HG02852 (cell line): ENCODE results near the gene AGBL1.
"Not testable (repeated sequence)": the region's sequence is repeated elsewhere in the genome, so short reads cannot be mapped to it uniquely, and the experiment has no call there.

Experiments
- ATAC-seq: cut with Tn5 transposase; IDR thresholded peaks from one replicate; pipeline ENCODE4 v1.9.1; 2021; ENCODE audit warnings: mild to moderate bottlenecking, moderate library complexity; ENCODE audit not compliant: unreplicated experiment

Gene AGBL1

DNA sequence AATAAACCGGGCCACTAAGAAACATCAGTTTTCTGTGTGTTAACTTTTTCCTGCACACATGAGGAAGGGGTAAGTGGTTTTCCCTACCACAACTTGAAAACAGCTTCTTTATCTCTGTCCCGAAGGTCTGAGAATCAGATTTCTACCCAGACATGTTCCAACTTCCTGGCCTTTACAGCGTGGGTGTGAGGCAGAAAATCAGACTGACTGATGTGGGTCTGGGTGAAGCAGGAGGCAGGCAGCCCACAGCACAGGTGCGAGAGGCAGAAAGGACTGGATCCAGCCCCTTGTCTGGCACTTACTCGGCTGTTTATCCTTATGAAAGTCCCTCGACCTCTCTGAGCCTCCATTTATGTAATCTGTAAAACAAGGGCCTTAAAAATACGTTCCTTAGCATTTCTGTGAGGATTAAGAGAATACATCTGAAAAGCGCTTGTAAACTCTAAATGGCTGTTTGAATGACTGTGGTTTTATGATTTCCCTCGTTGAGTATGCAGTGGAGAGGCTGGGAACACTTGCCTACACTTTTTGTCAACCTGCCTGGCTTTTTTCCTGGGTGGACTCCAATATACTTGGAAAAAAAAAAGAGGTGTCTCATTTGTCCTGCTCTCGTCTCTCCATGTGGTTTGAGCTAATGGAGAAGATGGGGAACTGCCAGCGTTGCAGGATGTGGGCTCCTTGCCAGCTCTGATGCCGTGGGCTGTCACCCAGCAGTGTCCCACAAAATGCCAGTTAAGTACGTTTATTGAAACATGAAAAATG, 3.1 kb downstream of the AGBL1 start:
- ATAC-seq, result no peak

- ATAC-seq, result no peak
These were observed 8.1 kb downstream of the AGBL1 start for GRCh38 chr15:86087808-86088207.

GRCh38 chr15:86089422-86089821, 9.8 kb downstream of the AGBL1 start:
- ATAC-seq, result no peak

GRCh38 chr15:86101818-86102217, 22.1 kb downstream of the AGBL1 start:
- ATAC-seq, result no peak

- no peak for ATAC-seq
These were observed 24.2 kb downstream of the AGBL1 start for GRCh38 chr15:86103825-86104224.

DNA sequence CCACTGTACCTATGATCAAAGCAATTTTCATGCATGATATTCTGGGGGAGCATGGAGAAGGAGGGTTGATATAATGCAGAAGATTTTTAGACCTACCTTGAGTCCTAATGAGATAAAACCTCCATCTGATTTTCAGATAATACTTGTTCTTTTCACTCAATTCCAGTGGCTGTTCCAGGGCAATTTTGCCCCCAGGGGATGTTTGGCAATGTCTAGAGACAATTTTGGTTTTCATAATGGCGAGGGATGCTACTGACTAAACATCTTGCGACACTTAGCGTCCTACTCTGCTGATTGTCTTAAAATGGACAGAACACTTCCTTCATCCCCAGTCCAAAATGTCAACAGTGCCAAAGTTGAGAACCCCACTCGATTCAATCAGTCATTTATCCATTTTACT, 26.6 kb downstream of the AGBL1 start:
- ATAC-seq, result no peak

DNA sequence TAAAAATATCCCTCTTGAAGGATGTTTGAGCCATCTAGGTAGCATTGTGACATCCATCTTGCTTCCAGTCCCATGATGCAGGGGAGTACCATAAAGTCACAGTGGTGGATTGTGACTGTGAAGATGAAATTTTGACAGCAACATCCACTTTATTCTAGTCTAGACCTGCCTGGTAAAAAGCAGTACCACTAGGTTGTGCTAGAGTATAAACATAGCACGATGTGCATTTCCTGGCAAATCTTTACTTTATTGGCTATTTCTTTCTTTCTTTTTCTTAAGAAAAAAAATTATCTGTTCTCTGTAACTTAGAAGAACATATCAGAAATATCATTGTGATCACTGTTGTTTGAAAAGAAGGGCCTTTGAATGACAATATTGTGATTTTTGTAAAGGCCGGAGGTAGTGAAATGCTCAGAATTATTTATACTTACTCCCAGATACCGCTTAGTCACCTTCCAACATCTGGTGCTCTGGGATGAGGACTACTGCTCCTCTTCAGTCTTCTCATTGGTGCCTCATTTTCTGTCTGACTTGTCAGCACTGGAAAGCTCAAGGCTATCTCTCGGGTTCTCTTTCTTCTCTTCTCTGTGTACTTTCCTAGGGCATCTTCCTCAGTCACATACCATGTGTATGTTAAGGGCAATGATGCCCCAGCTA, 35.6 kb downstream of the AGBL1 start:
- ATAC-seq, result no peak

- no peak for ATAC-seq
These were observed 42.0 kb downstream of the AGBL1 start for GRCh38 chr15:86121568-86122225.

- ATAC-seq, result not testable (repeated sequence)
These were observed 43.2 kb downstream of the AGBL1 start for GRCh38 chr15:86122691-86123391.

DNA sequence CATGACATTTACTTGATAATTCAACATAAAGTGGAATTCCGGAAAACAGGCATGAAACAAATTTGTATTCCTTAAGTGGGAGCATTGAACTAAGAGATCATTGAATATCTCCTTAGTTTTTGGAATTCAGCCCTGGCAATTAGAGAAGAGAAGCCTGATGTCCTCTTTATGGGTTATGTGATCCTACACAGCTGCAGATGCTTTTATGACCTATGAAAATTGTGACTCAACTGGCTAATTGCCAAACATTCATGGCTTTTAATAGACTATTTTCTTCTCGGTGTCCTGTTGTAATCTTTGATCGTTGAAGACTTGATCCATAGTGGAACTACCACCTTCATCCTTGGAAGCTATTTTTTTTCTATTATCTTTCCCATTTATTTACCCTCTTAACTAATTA, 46.1 kb downstream of the AGBL1 start:
- no peak for ATAC-seq

- ATAC-seq, result no peak
These were observed 47.9 kb downstream of the AGBL1 start for GRCh38 chr15:86127547-86127946.

GRCh38 chr15:86135041-86135440, 55.4 kb downstream of the AGBL1 start:
- ATAC-seq, result no peak

- no peak for ATAC-seq
These were observed 57.2 kb downstream of the AGBL1 start for GRCh38 chr15:86136861-86137260.

DNA sequence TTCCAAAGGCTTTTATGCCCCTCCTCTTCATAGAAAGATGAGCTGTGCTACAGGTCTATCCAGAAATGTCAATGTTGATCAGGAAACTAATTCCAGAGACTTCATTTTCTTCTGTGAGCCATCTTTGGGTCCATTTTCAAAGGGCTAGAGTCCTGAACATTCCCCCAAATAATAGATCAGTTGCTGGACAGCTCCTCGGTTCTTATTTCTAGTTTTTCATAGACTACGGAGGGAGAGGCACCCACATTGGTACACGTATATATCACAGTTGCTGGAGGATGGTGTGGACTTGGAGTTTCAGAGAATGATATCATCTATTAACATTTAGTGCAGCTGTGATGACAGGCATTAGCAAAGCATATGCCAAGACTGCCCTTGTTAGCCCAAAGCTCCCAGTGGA, 59.1 kb downstream of the AGBL1 start:
- no peak for ATAC-seq

GRCh38 chr15:86139828-86140227, 60.2 kb downstream of the AGBL1 start:
- no peak for ATAC-seq

DNA sequence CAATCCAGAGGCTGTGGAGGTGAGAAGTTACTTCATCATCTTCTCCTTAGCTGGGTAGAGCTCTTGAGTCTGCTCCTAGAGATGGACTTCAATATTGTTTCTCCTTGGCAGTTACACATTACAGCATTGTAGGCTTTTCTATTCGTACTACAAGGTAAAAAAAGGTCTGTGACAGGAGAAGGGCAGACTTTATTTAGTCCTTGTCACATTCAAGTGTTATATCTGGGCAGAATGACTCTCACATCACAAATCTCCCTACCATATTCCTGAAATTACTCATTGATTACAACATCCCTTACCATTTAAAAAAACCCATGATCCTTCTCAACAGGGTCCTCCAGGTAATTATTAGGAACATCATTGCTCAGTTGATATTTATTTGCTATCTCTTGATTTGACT, 75.0 kb downstream of the AGBL1 start:
- no peak for ATAC-seq

DNA sequence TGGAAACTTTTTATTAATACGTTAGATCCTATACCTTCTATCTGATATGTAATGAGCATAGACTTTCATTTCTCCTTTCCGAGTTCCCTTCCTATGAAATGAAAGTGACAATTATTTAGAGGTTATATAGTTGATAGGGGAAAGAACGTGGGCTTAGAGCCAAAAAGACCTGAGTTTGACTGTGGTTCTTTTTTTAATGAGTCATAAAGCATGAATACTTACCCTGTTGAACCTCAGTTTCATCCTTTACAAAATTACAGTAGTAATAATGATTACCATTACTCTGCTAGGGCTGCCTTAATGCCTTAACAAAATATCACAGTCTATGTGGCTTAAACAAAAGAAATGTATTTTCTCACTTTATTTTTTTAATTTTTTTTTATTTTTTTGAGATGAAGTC, 75.9 kb downstream of the AGBL1 start:
- no peak for ATAC-seq

GRCh38 chr15:86157606-86158293, 78.1 kb downstream of the AGBL1 start:
- no peak for ATAC-seq

GRCh38 chr15:86159468-86159867, 79.8 kb downstream of the AGBL1 start:
- no peak for ATAC-seq

DNA sequence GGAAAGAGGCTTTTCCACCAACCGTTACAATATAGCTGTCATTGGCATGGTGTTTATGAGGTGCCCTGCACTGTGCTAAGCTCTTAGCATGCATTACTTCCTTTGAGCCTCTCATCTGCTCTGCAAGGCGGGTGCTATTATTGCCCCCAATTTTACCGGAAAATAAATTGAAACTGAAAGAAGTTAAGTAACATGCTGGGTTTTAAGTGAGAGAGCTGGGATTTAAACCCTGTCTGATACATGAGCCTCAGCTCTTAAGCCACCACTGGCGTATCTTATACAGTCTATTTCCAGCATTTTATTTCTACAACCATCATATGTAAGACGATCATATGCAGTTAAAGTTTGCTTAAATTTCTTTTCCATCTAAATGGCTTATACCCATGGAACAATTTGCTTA, 81.6 kb downstream of the AGBL1 start:
- no peak for ATAC-seq

DNA sequence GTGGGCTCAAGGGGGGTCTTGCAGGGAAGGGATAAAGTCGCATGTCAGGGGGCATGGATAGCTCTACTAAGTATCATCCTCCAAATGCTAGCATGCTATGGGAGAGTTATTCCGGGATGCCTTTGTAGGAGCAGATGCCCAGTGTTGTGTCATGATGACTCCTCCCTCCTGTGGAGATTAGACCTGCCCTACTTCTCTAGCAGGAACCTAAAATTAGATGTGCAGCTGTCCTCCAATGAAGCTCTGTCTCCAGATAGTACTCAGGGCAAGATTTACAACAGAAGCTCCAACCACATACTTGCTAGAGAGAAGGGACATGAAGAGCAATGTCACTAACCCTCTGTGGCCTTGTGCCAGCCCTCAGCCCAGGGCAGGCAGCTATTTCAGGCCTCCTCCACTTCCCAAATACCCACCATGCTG, 82.5 kb downstream of the AGBL1 start:
- ATAC-seq, result no peak
